Measurements from ENCODE around the gene DHX58.

GRCh38 chr17:42138749-42139492 is 26.4 kb upstream of the DHX58 start:
- TF ChIP-seq EP300 (IDR thresholded peaks at IDR 0.05), result no peak
- TF ChIP-seq POLR2A (IDR thresholded peaks at IDR 0.05), result no peak
